HG03108 (cell line): ENCODE data around the gene HLA-DMB.
"Not testable (repeated sequence)": the region's sequence is repeated elsewhere in the genome, so short reads cannot be mapped to it uniquely, and the experiment has no call there.

Experiments used
- ATAC-seq: cut with Tn5 transposase; IDR thresholded peaks from one replicate; pipeline ENCODE4 v1.9.1; 2021; ENCODE audit warnings: moderate library complexity; ENCODE audit not compliant: unreplicated experiment

The HLA-DMB gene

DNA sequence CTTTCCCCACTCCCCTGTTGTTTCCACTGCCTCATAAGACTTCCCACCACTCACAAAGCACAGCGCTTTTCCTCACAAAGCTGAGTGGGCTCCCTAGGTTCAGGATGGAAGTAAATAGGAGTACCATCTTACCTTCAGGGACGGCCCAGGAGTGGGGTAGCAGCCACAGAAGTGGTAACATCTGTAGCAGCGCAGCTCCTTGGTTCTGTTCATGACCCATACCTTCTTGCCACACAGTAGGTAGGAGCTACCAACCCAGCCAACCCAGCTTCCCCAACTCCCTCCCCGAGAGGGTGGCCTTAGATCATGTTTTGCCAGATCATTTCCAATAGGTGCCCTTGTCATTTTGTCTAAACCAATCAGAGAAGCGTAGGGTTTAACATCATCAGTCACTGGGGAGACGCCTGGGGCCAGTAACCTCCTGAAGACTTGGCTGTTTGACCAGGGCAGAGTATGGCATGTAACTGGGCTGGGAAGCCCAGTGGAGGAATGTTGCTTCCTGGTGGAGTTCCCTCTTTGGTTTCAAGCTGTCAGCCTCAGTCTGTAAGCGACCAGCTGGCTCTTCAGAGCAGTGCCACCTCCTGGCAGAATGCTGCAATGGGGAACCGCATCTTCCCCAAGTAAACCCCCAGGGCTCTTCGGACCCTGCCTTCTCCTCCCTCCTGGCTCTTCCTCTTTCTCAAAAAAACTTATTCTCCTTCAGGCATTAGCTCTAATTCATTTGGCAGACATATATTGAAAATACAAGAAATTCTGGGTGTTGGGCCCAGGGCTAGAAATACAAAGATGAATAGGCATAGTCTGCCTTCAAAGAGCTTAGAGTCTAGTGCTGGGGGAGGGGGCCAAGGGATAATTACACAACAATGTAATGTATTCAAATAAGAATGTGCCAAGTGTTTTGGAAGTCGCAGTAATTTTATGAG lies 12.2 kb upstream of the HLA-DMB start, which contains the start of gene HLA-DMA:
HLA-DMA (minus strand) TSS at position 281 of the 923 bp plus-strand sequence; CDS start at position 220, 61 bp downstream.
- ATAC-seq: peak; percentile 82

DNA sequence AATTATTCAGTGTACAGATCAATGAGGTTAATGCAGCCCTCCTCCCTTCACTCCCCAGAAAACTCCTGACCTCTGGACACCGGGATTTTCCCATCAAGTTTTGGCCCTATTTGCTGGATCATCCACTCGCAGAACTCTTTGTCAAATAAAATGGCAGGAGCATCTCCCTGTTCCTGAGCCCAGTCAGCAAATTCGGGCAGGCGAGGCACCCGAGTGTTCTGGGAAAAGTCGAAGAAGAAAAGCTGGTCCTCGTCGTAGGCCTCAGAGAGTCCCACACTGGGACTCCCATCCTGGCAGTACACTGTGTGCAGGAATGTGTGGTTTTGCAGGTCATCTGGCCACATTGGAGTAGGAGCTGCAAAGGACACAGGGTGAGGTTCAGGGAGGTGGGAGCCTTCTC lies 9.6 kb upstream of the HLA-DMB start:
- no peak for ATAC-seq

DNA sequence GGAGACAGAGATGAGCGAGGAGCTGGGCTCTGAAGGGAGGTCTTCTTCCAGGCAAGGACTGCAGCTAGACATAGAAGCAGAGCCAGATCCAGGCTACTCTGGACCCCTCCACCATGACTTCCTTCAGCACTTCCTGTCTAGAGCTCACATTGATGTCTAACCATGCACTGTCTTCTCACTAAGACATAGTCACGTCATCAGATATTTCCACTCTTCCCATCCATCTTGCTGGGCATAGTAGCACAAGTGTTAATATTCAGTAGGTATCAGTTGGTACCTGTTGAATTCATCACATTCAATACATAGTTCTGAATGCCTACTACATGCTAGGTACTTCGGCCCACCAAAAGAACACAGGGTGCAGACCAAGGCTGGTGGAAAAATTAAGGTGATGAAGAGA lies 9.2 kb upstream of the HLA-DMB start:
- no peak for ATAC-seq

DNA sequence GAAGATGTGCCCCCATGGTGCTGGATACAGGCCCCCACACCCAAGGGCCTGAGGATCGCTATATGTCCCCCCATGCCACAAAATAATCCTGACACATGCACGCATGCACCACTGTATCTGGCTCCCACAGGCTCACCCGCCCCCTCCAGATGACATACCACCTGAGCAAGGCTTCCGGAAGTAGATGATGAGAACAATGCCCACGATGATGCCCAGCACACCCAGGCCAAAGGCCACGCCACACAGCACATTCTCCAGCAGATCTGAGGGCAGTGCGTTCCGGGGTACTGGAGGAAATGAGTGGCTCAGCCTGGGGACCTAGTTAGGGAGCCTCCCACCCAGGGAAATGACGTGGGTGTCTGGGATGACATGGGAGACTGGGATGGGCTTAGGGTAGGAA lies 8.3 kb upstream of the HLA-DMB start:
- no peak for ATAC-seq

DNA sequence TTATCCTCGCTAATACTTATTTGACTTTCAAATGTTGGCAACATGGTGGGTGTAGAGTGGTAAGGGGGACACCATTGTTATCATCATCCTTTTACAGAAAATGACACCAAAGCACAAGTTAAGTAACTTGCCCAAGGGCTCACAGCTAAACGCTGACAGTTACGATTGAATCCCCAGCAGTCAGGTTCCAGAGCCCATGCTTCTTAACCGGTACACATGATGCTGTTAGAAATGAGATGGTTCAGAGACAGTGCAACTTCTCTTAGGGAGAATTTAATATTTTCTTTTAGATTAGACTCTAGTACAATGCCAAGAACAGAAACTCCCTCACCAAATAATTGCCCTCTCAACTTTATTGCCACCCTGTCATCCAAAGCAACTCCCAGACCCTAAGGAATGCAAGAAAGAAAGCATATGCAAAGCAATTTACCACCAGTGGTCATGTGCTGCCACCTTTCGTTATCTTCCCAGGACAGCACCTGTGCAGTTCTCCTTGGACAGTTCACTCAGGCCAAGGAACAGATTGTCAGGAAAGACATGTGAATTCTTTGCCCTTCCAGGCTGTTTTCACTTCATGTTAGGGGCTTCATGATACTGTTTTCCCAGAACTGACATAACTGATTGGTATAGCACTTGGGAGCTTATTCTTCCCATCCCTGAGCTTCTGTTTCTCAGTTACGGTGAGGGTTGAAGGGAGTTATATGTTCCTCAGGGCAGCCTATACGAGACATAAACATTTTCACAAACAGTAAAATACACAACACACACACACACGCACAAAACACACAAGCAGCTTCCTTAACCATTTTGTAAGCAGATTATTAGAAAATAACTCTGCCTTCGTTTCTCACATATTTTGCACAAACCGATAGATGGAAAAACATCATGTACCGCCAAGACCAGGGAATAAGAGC lies 7.0 kb upstream of the HLA-DMB start:
- no peak for ATAC-seq

DNA sequence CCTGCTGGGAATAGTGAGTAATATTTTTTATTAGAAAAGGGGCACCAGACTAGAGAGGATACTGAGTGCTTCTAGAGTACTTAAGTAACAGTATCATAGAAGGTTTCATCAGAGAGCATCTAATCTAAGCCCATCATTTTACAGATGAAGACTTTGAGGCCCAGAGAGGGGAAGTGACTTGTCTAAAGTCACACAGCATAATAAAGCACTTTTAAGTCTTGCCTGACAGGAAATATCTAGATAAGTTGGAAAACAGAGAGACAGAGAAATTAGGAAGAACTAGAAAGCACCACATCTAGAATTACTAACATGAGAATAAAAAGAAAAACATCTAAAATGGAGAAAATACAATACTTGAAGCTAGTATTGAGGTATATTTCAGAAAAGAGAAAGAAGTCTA lies 6.1 kb upstream of the HLA-DMB start:
- no peak for ATAC-seq

DNA sequence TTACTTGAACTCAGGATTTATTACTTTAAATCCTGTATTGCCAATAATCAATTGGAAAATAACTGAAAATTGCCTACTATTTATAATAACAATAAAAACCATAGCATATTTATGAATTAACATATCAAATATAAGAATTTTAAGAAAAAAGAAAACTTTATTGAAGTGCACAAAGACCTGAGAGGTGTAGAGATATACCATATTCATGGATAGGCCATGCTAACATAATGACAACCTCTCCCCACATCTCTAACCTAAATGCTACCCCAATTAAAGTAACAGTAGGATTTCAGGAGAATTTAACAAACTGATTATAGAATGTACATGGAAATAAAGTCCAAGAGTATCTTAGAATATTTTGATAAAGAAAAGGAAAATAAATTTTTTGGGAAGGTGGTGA lies 5.1 kb upstream of the HLA-DMB start:
- no peak for ATAC-seq

DNA sequence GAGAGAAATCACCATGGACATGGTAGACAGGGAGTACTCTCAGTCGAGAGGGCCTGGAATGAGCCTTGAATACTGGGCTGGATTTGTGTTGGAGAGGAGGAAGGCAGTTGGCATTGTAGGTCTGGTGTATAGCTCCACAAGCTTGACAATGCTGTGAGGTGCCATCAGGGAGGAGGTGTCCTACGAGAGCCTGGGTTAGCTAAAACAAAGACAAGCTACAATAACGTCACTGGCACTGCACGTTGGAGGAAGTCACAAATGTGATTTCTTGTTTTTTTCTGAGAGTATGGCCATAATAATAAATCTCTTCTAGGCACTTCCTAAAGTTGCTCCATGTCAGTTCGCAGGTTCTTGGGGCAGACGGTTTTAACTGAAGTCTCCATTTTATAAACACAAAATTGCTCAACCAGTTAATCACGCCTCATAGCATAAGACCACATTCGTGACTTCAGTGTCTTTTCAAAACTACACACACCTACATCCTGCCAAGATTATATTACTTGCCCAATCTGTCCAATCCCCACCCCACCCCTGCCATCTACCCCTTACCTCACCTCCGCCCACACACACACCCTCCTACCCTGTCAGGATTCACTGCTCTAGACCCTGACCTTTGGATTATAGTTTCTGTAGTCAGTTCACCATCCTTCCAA lies 4.4 kb upstream of the HLA-DMB start:
- no peak for ATAC-seq

DNA sequence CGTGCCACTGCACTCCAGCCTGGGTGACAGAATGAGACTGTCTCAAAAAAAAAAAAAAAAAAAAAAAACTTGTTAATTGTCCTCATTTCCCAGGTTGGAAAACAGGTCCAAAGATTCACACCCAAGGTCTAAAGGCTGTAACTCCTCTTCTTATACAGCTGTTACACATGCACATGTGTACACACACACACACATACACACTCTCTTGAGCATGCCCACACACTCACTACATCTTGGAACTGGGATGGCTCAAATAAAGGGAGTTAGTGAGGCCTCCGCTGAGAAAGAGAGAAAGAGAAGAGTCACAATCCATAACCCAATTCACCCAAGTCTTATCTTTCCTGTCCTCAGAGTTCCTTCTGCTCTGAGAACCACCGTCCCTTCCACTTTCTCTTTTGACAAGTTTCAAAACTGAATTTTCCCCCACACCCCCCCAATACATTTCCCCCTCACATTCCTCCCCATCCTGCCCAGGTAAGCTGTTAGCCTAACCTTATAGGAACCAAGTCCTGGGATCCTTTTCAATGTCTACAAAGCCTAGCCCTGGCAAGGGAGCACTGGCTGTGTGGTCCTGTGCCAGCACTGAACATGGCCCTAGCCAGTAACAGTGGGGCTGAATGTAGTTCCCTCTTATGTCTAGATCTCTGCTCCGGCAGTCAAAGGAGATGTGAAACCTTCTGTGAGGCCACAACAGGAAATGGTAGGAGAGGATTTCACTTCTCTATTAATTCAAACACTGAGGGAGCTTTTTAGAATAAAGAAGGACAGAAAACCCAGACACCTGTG lies 3.2 kb upstream of the HLA-DMB start:
- ATAC-seq: peak; percentile 39

DNA sequence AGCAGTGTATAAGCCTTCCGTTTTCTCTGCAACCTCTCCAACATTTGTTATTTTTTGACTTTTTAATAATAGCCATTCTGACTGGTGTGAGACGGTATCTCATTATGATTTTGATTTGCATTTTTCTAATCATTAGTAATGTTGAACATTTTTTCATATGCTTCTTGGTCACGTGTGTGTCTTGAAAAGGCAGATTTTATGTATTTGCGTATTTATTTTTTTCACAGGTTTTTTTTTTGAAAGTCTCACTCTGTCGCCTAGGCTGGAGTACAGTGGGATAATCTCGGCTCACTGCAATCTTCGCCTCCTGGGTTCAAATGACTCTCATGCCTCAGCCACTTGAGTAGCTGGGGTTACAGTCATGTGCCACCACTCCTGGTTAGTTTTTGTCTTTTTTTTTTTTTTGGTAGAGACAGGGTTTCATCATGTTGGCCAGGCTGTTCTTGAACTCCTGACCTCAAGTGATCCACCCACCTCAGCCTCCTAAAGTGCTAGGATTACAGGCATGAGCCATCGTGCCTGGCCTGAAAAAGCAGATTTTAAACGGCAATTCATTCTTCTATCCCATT lies 1.8 kb upstream of the HLA-DMB start:
- ATAC-seq: not testable (repeated sequence)

DNA sequence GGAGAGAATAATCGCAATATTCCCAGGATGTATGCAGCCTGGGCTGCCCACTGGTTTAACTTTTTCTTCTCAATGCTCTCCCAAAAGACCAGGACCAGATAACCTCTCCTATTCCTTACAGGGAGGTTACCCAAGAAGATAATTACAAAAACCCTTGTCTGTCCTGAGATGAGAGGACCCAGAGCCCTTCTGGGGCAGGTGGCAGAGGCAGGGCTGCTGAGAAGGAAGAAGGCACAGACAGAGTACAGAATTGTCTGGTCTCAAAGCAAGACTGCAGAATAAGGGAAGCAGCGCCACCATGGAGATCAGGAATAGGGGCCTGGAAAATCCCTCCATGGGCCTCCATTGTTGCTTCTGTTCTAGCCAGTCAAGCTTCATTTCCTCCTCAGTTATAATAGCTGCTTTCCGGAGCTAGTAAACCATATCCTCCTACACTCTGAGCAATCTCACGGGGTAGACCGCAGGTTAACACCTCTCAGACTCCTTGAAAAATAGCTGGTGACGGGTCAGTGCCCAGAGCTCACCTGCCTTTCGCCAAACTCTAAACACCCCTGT lies 463 bp upstream of the HLA-DMB start:
- peak; percentile 52 for ATAC-seq

DNA sequence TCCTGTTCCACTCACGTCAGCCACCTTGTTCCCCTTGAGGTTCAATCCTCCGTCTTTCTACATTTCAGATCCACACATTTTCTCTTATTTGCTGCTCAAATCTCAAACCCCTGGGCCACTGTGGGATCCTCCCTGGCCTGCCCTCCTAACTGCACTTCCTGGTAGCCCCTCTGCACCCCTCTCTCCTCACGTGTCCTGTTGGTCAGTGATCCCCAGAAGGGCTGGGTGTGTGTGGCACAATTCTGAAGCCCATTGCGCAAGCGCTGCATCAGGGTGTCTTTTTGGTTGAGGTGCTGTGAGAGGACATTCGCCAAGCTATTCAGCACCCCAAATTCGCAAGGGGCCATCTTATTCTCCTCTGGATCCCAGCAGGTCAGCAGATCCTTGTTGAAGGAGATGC lies 2.3 kb downstream of the HLA-DMB start:
- no peak for ATAC-seq

DNA sequence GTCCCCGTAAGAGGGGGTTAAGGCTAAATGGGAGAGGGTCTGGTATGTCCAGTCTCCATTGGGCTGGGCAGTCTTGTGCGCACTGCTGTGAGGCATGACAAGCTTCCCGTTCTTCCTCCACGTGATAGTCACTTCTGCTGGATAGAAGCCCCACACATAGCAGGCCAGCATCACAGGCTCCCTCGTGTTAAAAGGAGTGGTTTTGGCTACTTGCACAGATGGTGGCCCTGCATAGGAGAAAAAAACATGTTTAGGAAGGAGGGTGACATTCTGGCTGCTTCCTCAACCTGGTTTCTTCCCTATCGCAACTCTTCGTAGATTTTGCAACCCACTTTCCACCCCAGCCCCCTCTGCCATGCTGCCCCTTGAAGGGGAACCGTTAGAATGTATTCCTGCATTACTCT lies 3.6 kb downstream of the HLA-DMB start:
- ATAC-seq: no peak

DNA sequence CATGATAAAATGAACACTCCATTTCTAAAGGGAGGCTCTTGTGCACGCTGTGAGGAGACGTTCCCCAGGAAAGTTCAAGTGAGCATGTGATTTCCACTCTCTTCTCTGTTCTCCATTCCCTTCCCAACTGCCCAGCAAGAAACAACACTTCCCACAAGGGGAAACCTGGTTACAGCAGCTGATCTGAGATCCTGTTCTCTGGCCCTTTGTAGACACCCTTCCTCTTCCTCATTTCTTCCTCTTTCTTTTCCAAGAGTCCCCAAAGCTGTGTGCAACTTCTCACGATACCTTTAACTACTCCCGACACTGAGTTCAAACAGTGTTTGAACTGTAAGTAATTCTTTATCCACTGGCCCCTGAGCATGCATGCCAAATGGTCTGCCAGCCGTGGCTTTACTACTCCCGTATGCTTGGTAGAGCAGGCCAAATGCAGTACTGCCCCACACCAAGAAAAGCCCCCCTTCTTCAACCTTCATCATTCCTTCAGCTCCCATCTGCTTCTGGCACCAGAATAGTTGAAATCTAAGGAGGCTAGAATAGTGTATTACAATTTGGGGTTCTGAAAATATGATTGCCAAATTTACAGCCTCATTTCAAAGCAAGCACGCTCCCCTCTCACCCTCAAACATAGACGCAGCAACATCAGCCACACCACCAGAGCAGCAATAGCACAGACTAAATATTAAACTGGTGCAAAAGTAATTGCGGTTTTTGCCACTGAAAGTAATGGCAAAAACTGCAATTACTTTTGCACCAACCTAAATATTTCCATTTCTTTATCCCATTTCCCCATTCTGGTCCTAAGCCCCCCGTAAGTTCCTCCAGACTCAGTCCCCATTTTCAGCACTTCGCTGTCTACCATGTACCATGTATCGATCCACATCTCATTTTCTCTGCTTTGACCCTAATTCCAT lies 4.3 kb downstream of the HLA-DMB start:
- no peak for ATAC-seq

DNA sequence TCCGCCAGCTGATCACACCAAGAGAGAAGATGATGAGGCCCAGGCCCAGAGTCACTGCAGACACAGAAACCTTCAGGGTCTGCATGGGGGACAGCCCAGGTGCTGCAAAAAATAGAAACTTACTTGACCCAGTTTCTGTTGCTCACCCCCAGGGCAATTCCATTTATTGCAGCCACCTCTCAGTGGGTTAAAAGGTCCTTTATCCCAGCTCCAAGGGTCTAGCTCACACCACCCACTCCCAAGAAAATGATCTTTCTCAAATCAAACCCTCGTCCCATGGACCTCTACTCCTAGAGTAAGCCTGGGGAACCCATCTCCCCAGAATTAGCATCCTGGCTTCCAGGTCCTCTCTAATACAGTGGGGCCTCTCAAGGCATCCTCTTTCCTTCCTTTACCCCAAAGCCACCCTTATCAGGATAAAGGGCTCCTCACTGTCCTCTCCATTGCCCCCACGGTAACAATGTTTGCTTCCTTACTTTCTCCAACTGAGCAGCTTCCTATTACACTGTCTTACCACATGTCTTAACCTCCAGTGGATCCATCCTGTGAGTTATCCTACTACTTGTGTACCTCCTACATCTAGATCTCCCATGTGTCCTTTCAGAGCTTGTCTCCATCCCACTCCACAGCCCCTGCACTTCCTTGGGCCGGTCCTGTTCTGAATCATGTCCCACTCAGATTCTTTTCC lies 5.1 kb downstream of the HLA-DMB start:
- no peak for ATAC-seq

DNA sequence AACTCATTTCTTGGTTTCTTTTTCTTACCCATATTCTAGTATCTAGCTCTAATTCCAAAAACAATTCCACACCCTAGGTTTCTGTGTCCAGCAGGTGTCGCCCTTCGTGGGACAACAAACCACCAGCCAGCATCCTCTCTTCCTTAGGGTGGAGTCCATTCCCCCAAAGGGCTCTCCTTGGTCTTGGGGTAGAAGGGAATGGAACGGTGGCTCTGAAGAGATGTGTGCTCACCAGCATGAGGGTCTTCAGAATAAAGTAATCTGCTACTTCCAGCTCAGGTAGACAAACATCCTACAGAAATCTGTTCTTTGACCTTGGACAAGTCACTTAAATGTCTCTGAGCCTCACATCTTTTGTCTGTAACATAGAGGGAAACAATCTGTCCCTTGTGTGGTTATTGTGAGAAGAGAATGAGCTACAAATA lies 7.2 kb downstream of the HLA-DMB start:
- ATAC-seq: no peak

DNA sequence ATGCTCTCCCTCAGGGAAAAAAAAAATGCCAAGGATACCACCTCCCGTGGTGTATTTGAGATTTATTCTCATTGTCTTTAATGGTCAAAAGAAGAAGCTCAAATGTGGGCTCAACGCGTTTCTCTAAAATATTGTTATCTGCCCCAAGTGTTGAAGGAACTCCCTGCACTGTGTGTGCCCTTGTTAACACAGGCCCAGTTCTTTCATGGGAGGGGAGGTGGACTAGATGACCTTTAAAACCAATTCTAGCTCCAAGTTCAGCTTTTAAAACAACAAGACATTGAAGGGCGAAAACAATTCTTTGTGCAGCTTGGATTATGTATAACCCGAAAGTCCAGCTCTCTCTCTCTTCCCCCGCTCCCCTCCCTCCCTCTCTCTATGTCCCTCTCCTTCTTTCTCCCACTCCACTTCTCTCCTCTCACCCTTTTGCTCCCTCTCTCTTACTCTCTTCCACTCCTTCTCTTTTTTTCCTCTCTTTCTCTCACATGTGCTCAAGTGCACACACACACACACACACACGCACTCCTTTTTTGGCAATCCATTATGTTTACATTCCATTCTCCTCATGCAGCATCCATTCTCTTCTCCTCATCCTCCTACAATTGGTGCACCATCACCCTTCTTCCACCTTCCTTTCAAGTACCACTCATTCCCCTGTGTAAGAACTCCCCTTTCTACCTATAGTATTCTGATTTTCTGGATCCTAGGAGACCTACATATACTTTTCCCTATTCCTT lies 8.5 kb downstream of the HLA-DMB start:
- no peak for ATAC-seq
